SKM-1 (cell line): Measurements from ENCODE around the gene BLOC1S1.

Source experiments
- DNase-seq: peaks from one replicate; lab custom pipeline; 2025; ENCODE audit not compliant: unreplicated experiment; lab: John Stamatoyannopoulos, UW

BLOC1S1 gene

DNA sequence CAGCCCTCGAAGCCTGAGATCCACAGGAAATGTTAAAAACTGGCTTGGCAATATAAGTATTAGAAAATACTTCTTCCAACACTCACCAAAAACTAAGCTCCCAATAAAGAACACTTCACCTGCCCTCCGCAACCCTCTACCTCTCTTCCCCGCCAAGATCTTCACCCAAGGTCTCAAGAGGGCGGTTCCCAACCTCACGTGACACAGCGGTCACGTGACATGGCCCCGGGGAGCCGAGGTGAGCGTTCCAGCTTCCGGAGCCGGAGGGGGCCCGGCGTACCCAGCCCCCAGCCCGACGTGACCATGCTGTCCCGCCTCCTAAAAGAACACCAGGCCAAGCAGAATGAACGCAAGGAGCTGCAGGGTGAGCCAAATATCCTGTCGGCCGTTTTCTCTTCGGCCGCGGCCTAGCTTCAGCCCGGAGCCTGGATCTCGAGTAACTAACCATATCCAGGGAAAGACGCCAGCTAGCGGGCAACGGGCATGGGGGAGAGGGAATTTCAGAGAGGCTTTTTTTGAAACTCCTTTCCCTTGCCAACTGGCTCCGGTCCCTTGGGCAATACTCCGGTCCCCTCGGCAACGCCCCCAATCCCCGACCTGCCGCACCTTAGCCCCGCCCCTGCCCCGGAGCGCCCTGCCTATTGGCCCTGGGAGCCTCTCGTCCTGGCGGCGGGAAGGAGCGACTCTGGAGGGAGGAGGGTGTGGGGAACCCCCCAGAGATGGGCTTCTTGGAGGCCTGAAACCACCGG lies at the start of gene BLOC1S1:
TSS of gene BLOC1S1 (plus strand) at position 214 of the 749 bp plus-strand sequence. CDS start at position 220, 6 bp downstream.
- DNase-seq, result peak; percentile 38

DNA sequence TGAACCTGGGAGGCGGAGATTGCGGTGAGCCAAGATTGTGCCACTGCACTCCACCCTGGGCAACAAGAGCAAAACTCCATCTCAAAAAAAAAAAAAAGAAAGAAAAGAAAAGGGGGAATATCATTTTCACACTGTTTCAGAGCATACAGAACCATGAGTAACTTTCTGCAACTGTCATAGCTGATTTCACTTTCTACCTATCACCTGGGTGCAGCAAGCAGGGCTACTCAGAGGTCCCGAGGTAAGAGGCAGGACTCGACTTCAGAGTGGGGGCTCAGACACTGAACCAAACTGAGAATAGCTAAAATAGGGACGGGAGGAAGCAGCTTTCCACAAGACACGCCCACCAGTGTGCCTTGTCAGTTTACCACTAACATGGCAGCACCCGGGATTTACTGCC lies 49.3 kb upstream of the BLOC1S1 start:
- no peak for DNase-seq

DNA sequence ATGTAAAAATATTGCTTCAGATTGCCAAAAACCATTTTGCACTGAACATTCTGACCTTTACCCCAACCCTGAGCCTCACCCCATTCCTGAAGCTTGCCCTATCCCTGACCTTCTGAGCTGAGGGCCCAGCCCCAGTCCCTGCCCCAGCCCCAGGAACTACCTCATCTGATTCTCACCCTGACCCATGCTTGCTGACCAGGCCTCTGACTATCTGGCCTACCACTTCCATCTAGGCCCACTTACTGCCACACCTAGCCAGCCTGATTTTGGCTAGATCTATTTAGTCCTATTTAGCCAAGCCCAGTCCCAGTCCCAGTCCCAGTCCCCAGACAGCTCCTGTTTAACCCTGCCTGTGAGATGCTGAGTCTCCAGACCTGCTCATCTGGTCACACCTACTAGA lies 45.6 kb upstream of the BLOC1S1 start:
- no peak for DNase-seq

DNA sequence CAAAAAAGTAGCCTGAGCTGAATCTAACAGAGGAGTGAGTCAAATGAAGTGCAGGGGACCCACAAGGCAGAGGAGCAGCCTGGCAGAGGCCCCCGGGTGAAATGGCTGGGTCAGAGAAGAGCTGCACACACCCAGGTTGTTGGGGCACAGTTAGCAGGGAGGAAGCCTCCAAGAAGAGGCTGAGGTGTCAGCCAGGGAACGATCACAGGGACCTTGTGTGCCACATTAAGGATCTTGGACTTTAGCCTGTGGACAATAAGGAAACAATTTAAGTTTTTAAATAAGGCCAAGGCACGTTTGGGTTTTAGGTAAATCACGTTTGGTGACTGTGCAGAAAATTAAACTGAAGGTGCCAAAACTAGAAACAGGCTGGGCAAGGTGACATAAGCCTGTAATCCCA lies 44.1 kb upstream of the BLOC1S1 start:
- DNase-seq, result no peak

DNA sequence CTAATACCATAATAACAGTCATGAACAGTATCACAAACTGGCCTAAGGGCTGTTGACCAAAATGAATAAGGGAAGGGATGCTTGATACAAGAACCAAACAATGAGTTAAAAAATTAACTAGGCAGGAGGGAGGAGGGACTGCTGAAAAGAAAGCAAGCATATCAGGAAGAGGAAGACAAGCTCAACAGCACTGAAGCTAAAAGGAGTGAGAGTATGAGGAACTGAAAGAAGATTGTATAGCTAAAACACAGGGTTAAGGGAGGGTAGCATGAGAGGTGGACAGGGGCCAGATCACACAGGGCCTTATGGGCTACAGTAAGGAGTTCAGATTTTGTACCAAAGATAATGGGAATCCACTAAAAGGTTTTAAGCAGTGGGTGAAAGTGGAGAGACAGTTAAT lies 42.2 kb upstream of the BLOC1S1 start:
- DNase-seq, result peak; percentile 15

DNA sequence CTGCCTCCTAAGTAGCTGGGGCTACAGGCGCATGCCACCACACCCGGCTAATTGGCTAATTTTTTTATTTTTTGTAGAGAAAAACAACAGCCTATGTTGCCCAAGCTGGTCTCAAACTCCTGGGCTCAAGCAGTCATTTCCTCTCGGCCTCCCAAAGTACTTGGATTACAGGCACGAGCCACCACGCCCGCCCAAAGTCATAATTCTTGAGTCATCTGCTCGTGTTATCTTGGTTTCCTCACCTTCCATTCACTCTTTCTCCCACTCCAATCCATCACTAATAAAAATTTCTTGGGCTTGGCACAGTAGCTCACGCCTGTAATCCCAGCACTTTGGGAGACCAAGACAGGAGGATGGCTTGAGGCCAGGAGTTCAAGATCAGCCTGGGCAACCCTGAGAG lies 40.2 kb upstream of the BLOC1S1 start:
- DNase-seq, result no peak

DNA sequence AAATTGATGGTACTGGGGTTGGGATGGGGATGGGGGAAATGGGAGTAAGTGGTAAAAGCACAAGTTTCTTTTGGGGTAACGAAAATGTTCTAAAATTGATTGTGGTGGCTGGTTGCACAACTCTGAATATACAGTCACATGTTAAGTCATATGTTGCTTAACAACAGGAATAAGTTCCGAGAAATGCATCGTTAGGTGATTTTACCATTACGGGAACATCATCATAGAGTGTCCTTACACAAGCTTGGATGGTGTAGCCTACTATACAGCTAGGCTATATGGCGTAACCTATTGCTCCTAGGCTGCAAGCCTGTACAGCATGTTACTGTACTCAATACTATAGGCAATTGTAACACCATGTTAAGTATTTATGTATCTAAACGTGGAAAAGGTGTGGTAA lies 39.1 kb upstream of the BLOC1S1 start:
- no peak for DNase-seq

DNA sequence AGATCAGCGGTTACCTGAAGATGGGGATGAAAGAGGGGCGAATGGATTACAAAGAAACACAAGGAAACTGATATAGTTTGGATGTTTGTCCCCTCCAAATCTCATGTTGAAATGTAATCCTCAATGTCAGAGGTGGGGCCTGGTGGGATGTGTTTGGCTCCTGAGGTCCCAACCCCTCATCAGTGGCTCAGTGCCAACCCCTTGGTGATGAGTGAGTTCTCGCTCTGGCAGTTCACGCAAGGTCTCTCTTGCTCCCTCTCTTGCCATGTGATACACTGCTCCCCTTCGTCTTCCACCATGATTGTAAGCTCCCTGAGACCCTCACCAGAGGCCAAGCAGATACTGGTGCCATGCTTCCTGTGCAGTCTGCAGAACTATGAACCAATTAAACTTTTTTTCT lies 36.2 kb upstream of the BLOC1S1 start:
- no peak for DNase-seq

DNA sequence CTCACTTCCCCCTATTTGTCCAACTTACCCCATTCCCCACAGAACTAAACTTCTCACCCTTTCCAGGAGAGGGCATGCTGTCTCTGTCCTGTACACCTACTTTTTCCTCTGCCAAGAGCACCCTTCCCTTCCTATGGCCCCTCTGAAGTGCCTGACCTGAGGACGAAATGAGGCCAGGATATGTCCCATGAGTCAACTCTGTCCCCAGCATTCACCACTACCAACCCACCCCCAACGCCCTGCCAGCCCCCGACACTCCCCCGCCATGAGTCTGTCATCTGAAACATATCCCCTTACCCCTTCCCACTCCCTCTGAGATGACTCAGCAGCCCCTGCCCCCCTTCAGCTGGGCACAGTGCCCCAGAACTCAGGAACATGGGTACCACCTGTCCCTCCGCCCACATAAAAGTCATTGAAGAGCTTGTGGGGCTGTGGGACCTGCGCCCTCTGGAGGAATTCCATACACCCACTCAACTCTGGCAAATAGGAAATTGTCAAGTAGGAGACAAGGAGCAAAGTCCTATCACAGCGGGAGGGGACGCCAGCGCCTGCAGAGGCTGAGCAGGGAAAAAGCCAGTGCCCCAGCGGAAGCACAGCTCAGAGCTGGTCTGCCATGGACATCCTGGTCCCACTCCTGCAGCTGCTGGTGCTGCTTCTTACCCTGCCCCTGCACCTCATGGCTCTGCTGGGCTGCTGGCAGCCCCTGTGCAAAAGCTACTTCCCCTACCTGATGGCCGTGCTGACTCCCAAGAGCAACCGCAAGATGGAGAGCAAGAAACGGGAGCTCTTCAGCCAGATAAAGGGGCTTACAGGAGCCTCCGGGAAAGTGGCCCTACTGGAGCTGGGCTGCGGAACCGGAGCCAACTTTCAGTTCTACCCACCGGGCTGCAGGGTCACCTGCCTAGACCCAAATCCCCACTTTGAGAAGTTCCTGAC lies 34.4 kb upstream of the BLOC1S1 start:
- DNase-seq, result peak; percentile 7

DNA sequence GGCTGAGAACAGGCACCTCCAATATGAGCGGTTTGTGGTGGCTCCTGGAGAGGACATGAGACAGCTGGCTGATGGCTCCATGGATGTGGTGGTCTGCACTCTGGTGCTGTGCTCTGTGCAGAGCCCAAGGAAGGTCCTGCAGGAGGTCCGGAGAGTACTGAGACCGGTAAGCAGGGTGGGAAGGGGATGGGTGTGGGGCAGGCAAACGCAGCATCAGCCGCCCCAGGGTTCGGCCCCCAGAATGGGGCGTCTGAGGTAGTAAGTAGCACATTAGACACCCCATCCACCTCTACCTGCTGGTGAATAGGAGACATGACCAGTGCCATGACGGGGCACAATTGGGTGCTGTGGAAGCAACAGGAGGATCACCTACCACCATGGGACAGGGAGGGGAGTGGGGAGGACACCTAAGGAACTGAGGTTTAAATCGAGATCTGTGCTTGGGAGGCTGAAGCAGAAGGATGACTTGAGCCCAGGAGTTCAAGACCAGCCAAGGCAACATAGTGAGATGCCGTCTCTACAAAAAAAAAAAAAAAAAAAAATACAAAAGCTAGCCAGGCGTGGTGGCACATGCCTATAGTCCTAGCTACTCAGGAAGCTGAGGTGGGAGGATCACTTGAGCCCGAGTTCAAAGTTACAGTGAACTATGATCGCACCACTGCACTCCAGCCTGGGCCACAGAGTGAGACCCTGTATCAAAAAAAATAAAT lies 33.6 kb upstream of the BLOC1S1 start:
- no peak for DNase-seq

DNA sequence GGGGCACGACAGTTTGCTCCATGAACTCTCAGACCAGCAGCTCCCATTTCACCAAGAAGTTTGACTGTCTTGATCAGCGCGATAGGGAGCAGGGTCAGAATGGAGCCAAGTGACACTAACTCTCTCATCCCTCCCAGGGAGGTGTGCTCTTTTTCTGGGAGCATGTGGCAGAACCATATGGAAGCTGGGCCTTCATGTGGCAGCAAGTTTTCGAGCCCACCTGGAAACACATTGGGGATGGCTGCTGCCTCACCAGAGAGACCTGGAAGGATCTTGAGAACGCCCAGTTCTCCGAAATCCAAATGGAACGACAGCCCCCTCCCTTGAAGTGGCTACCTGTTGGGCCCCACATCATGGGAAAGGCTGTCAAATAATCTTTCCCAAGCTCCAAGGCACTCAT lies 32.2 kb upstream of the BLOC1S1 start:
- DNase-seq, result no peak

DNA sequence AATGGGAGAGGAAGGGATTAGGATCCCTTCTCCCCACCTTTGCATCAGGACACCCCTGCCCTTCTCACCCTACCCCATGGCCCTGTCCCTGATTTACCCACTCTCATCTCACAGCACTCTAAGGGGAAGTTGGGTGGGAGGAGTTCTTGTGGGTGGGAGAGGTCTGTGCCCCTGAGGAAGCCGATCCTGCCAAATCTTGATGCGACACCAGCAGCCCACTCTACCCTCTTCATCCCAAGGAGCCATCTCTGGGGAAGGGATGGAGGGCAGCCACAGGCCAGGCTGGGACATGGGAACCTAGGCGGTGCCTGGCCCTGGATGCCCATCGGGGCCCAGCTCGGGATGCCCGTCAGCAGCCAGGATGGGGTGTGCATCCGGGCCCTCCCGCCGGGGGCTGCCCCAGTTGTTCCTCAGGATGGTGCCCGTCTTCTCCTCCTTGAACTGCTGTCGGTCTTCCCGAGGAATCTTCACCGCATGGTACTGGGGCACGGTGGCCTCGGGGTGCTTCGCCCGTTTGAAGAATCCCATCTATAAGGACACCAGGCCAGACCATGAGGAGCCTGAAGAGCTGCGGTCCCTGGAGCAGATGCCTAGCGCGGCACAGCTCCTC lies 31.0 kb upstream of the BLOC1S1 start:
- DNase-seq, result no peak

DNA sequence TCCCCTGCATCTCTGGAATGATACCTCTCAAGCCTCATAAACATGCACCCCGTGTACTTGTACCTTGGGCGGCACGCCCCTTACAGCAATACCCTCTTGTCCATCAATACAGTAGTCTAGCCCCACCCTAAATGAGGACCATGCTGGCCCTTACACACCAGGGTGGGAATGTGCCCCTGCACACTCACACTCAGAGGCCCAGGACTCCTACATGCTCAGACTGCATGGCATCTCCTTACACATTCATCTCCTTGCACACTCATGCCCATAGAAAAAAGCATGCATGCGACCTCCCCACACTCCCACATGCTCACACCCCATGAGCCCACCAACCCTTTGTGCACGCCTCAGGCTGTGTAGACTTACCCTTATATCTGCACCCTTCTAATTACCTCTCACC lies 30.2 kb upstream of the BLOC1S1 start:
- DNase-seq, result no peak

DNA sequence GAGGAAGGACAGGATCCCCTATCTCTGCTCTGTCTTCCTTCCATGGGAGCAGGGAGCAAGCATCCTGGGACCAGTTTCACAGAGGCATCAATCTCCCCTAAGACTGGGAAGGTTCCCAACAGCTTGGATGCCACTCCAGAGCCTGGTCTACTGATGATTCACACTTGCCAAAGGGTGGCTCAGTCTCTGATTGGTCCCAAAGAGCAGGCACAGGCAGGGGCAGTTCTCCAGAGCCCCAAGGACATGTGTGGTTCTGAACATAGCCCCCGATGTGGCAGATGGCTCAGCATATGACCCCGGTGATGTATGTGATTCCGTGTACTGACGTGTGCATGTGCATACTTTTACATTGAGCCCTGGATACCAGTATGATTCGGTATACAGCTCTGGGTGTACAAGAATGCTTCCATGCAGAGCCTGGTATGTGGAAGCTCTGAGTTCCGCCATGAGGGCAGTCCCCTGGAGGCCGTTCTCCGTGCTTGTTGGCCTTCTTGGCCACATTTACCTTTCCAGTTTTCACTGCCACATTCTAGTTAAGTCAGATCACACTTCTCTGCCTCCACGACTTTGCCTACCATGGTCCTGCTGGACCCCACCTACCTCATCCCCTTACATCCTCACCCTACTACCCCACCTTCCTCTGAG lies 29.4 kb upstream of the BLOC1S1 start:
- DNase-seq, result no peak

DNA sequence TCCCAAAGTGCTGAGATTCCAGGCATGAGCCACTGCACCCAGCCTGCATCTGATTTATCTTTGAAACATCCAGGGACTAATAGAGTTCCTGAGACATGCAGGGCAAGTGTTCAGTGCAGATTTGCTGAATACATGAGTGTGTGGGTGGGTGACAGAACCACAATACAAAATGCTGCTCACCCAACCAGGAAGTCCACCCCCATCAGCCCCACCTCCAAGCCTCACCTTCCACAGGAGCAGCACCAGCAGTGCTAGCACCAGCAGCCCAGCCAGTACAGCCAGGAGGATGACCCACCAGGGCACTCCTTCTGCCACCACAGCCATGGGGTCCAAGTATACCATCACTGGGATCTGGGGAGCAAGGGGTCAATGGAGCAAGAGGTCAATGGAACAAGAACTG lies 28.1 kb upstream of the BLOC1S1 start:
- DNase-seq, result no peak

DNA sequence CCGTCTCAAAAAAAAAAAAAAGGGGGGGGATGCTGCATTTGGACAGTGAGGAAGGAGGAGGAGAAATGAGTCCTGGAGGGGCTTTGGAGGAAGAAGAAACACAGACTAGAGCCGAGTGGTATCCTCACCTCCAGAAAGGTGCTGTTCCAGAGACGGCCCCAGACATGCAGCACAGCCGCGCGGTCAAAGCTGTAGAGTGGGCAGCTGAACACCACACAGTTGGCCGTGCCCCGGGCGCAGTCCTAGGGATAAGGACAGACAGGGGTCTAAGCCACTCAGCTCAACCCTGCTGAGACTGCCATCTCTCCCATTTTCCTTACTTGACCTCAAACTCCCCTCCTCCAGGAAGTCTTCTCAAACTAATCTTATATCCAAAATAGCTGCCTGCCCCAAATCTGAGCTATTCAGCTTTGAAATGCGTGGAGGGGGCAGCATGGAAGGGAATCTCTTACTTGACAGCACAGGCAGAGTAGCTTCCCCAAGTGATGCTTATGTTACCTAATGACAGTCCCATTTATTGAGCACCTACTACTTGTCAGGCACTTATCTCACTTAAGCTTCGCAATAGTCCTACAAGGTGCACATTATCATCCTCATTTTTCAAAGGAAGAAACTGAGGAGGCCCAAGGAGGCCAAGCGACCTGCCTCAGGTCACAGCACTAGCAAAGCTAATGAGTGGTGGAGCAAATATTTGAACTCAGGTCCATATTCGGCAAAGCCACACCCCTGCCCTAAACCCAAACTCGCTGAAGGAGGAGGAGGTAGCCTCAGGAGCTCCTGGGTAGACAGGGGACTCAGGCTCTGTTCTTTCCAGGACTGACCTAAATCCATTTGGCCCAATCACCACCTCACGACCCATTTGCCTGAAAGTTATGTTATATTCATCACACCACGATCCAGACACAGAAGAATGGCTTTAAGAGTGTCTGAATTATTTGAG lies 26.9 kb upstream of the BLOC1S1 start:
- DNase-seq, result no peak

DNA sequence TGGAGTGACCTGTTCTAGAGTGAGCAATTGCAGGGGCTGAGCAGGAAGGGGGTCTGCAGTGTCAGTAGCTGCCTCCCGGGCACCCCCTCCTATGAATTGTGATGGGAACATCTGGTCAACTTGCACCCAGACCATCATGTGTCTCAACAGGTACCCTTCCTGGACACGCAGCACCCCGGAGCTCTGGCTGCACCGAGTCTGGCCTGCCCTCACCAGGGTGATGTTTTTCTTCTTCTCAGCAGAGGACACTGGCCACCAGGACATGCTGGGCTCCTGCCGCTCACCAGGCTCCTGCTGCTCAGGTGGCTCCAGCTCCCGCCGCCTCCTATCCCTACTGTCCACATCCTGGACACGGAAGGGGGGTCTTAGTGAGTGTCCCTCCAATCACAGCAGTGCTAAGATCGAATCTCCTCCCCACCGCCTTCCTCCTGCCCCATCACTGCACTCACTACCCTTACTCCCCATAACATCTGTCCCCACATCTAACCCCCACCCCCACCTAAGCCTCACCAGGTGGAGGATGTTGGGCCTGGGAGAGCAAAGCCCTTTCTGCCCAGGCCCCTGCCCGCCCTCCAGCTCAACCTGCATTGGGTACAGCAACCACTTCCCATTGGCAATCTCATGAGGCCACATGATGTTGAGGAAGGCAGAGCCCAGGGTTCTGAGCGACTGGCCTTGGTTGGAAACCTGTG lies 23.1 kb upstream of the BLOC1S1 start:
- DNase-seq, result no peak

DNA sequence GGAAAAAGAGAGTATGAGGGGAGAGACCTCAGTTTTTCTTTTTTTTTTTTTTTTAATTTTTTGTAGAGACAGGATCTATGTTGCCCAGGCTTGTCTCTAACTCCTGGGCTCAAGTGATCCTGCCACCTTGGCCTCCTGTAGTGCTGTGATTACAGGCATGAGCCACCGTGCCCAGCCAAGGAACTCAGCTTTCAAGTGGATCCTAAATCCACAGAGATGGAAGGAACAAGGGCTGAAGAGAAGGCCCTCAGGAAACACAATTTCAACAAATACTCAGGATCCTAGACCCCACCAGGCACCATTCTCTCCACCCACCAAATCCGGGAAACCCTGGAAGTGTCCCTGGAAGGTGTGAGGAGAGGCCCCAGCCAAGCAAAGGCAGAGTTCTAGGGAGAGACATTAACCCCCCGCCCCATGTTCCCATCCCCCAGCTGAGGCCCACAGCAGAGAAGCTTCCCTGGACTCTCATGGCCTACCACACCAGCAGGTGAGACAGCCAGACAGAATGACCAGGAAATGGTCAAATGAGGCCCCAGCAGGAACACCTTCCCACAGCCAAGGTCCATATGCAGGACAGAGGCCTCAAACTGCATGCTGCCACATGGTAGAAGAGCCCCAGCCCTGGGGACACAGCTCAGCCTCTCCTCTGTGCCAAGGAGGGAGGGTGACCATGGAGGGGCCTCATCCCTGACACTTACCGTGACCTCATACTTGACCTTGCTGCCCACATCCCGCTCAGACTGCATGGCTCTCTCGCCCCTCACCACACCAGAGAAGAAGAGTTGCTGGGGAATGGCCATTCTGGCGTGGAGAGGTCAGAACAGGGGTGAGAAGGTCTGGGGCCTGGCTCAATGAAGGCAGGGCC lies 22.3 kb upstream of the BLOC1S1 start:
- DNase-seq, result no peak
